GM21381 (cell line): ENCODE data around the gene HECTD1.
"Not testable (repeated sequence)": the region's sequence is repeated elsewhere in the genome, so short reads cannot be mapped to it uniquely, and the experiment has no call there.

Source experiments
- ATAC-seq: cut with Tn5 transposase; IDR thresholded peaks from one replicate; pipeline ENCODE4 v1.9.1; 2021; ENCODE audit warnings: mild to moderate bottlenecking, moderate library complexity; ENCODE audit not compliant: unreplicated experiment

HECTD1 gene

GRCh38 chr14:31207755-31208545 is at the start of gene HECTD1:
HECTD1 (minus strand) TSS chr14:31207793; CDS start chr14:31205936, 1,857 bp downstream.
- ATAC-seq = peak; percentile 65

DNA sequence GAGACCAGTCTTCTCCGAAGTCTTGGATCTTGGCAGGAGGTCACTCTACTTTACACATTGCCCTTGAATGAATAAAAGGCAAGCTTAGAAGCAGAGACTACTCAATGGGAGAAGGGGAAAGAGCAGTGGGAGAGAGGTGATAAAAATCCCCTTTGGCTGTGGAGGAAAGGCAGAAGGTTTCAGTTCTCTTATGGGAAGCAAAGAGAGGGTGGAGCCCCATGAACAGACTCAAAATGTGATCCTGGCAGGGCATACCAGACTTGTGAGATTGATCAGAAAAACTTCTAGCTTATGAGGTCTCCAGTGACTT is 49.6 kb upstream of the HECTD1 start:
- no peak for ATAC-seq

GRCh38 chr14:31256534-31257243 is 49.1 kb upstream of the HECTD1 start:
- ATAC-seq = no peak

DNA sequence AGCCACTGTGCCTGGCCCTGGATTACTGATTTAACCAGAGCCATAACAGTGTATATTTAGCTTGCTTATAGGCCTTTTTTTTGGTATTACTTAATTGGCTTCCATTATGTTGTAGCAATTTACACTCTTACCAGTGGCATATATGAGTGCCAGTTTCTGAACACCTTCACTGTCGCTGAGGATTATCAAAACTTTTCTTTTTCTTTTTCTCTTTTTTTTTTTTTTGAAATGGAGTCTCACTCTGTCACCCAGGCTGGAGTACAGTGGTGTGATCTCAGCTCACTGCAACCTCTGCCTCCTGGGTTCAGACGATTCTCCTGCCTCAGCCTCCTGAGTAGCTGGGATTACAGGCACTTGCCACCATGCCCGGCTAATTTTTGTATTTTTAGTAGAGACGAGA is 48.3 kb upstream of the HECTD1 start:
- ATAC-seq = not testable (repeated sequence)

GRCh38 chr14:31255286-31255685 is 47.7 kb upstream of the HECTD1 start:
- ATAC-seq = no peak

GRCh38 chr14:31253746-31254471 is 46.3 kb upstream of the HECTD1 start:
- ATAC-seq = no peak

DNA sequence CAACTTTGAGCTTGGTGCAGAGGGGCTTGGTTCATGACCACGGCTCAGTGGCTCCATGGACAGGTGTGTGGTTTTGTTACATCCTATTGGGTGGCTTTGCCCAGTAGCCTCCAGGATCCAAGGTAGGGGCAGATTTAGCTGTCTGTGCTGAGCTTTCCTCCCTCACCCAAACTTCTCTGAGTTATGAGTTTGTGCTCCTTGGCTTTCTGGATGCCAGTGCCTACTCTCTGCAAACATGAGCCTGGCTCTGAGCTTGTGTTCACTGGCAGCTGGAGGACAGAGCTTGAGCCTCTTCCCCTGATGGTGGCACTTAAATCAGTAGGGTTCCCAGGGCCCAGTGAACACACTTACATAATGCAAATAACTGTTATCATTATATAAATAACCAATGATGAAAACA is 45.3 kb upstream of the HECTD1 start:
- ATAC-seq = no peak

DNA sequence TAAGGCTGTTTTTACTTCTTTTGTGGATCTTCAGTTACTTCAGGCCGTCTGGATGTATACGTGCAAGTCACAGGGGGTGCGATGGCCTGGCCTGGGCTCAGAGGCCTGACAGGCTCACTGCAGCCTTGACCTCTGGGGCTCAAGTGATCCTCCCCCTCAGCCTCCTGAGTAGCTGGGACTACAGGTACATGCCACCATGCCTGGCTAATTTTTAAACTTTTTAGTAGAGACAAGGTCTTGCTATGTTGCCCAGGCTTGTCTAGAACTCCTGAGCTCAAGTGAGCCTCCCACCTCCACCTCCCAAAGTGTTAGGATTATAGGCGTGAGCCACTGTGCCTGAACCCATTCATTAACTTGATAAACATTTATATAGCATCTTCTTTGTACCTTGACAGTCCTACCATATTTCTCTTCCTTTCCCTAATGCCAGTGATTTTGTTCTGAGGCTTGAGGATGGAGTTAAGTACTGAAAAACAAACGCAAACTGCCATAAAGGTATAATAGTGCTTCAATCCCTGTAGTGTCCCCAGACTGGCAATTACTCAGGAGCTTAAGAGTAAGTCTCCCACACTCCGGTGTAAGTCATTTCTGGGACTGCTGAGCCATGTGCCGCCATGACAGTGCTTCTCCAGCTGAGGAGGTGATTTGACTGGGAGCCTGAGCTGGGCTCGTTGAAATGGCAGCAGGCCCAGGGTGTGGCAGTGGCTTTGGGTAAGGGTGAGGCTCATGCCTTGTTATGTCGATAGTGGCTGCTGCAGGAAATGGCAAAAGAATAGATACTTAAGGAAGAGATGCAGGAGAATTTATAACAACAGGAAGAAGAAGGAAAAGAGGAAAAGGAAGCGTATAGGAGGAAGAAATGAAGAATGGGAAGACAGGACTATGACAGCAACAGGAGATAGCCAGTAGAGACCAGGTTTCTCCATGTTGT is 43.7 kb upstream of the HECTD1 start:
- no peak for ATAC-seq

DNA sequence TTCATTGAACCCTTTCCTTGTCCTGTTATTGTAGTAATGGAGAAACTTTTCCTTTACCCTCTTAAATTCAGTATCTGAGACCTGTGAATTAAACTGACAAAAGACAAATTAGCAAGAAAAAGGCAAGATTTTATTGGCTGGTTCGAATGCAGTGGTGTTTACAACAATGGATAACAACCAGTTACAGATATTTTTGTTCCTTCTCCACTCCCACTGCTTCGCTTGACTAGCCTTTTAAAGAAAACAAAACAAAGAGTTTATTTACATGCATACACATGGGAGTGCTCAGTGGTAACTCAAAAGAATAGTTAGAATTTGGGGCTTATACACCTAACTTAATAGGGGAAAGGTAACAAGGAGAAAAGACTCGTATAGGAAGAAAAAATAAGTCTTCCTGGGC is 37.0 kb upstream of the HECTD1 start:
- no peak for ATAC-seq

- ATAC-seq = no peak
These were observed 36.3 kb upstream of the HECTD1 start for GRCh38 chr14:31243860-31244259.

- not testable (repeated sequence) for ATAC-seq
These were observed 34.8 kb upstream of the HECTD1 start for GRCh38 chr14:31242161-31242940.

- ATAC-seq = no peak
These were observed 34.0 kb upstream of the HECTD1 start for GRCh38 chr14:31241450-31242114.

GRCh38 chr14:31239741-31240140 is 32.1 kb upstream of the HECTD1 start:
- no peak for ATAC-seq

- no peak for ATAC-seq
These were observed 27.9 kb upstream of the HECTD1 start for GRCh38 chr14:31235462-31235861.

DNA sequence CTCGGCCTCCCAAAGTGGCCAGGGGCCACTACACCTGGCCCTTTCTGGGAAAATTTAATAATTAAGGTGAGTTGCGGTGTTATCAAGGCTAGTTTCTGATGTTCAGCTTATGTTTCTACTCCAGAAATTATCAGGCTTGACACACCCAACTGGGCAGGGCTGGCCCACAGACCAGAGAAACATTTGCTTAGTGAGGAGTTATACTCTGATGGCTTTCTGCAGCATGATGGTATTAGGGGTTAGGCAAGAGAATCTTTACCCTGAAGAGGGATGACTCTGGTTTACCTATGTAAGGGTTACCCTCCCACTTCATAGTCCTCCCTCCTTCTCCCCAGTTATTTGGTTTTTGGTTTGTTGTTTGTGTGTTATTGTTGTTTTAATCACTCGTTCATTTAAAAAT is 24.5 kb upstream of the HECTD1 start:
- ATAC-seq = no peak

DNA sequence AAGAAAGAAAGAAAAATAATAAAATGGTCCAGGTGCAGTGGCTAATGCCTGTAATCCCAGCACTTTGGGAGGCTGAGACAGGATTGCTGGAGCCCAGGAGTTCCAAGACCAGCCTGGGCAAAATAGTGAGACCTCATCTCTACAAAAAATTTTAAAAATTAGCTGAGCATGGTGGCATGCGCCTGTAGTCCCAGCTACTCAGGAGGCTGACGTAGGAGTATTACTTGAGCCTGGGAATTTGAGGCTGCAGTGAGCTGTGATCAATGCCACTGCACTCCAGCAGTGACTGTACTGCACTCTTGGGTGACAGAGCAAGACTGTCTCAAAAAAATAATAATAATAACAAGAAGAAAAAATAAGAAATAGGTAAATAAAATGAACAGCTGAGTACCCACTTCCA is 23.7 kb upstream of the HECTD1 start:
- ATAC-seq = not testable (repeated sequence)

- no peak for ATAC-seq
These were observed 23.0 kb upstream of the HECTD1 start for GRCh38 chr14:31230573-31230958.

GRCh38 chr14:31229638-31230572 is 22.3 kb upstream of the HECTD1 start:
- no peak for ATAC-seq
